GM18858 (cell line): ENCODE results near the gene MCF2L.

Source experiments
- ATAC-seq: cut with Tn5 transposase; IDR thresholded peaks from one replicate; pipeline ENCODE4 v1.9.1; 2021; ENCODE audit not compliant: unreplicated experiment

The MCF2L gene

GRCh38 chr13:112995395-112996191, 26.6 kb downstream of the MCF2L start:
- ATAC-seq: no peak

DNA sequence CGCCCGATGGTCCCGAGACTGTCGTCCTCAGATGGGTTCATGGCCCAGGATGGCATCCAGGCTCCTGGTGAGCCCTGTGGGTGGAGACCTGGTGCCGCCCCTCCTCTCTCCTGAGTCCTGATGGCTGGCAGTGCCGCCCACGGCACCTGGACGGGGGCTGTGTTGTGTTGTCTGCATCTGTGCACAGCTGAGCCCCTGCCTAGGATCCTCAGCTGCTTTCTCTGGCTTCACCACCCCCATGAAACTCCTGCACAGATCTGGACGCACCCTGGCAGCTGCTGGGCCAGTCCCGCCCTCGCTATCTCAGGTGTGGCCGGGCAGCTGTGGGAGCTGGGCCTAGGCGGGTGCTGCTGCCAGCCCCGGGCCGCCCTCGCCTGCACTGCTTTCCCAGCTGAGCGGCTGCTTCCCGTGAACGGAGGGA, 27.7 kb downstream of the MCF2L start:
- no peak for ATAC-seq

DNA sequence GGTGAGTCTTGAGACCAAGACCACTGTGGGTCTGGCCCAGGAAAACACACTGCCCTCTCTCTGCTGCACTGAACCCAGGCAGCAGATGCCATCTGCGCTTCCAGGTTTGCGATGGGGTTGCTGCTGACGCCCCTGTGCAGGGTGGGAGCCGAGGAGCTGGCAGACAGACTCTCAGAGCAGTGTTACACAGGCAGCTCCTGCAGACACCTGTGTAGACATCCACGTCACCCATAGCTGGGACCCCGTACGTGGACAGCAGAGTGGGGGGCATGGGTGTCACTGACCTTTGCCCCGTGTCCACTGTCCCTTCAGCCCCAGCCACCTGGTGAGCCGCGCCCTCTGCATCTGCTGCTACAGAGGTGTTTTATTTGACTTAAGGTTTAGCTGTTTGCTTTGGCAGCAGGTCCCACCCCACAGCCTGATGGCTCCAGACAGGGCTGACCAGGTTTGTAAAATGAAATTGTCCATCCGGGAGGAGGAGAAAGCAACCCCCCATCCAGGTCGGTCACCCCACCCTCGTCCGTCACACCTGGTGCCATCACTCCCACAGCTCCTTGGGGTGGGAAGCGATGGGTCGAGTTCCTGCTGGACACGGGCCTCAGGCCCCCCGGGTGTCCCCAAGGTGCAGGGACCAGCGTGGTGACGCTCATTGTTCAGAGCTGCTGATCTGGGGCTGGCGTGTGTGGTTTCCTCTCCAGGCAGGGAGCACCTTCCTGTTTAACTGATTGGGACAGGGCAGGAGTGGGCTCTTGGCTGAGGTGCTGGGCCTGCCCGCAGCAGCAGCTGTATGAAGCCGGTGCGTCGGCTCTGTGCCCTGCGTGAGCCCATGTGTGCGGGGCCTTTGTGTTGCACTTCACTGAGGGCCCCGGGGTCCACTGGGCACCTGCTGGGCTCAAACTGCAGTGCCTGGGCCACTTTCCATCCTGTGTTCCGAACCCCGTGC, 28.4 kb downstream of the MCF2L start:
- no peak for ATAC-seq

GRCh38 chr13:112998521-112999280, 29.7 kb downstream of the MCF2L start:
- ATAC-seq: no peak

DNA sequence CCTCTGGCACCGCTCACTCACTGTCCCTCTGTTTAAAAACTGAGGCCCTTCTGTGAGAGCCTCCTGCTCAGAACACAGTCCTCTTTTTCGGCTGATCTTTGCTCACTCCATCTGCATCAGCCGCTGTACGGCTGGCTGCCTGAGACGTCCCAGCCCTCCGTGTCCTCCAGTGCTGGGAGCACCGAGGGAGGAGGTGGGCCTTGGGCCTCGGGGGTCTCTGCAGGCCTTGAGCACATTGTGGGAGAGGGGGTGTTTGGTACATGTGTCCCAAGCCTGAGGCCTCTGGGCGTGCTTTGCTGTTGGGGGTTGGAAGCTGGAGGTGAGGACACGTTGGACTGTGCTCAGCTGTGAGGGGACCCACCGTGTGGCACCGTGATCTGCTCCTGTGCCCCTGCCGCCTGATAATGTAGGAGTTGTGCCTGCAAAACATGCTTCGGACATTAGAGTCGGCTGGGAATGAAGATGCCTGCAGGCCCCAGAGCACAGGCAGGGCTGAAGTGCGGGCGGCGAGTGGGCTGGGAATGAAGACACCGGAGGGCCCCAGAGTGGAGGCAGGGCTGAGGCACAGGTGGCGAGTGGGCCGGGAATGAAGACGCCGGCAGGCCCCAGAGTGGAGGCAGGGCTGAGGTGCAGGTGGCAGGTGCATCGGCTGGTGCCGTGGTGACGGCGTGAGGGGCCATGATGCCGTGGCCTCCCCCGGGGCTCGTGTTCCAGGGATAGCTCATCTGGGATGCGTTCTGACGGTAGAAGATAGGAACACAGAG, 30.6 kb downstream of the MCF2L start:
- no peak for ATAC-seq

DNA sequence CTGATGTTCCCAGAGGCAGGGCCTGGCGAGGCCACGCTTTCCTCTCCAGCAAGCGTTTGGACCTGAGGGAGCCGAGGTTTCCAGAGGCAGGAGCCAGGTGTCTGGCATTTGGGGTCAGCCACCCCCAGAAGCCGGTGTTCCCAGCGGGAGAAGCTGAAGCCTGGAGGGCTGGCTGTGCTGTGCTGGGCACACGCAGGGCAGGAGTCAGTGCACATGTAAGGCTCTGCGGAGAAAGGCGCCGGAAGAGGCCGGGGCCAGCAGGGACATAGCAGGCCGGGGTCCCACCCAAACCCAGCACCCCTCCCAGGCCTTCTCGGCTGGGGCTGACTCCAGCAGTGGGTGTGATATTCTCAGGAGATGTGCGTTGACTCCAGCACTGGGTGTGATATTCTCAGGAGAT, 31.6 kb downstream of the MCF2L start:
- no peak for ATAC-seq

DNA sequence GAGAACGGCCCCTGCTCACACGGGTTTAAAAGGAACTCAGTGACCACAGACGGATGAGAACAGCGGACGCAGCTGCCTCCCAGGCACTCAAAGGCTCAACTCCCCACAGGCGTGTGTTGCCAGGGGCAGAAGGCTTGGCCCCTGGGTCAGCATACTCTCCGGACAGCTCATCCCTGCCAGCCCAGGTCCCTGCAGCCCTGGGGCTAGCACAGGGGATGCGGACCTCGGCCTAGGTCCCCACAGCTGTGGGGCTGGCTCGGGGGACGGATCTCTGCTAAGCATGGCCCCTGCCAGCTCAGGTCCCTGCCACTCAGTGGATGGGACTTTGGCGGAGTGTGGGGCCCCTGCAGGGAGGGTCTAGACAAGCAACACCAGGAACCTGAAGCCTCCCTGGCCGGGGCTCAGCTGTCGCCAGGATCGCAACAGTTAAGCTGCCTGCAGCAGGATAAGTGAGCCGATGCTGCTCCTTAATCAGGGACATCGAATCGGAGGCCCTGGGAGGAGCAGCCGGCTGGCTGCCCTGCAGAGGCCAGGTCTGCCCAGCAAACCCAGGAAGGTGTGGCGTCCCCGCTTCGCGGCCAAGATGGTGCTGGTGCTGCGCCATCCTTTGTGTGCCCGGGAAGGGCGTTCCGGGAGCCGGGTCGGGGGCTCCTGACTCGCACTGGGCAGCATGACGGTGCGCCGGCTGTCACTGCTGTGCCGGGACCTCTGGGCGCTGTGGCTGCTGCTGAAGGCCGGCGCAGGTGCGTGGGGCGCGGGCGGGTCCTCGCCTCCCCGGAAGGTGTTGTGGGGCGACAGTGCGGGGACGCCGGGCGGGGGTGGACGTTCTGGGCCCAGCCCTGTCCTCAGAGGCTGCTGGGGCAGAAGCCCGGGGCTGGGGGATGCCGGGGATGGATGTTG, 32.5 kb downstream of the MCF2L start:
- no peak for ATAC-seq

DNA sequence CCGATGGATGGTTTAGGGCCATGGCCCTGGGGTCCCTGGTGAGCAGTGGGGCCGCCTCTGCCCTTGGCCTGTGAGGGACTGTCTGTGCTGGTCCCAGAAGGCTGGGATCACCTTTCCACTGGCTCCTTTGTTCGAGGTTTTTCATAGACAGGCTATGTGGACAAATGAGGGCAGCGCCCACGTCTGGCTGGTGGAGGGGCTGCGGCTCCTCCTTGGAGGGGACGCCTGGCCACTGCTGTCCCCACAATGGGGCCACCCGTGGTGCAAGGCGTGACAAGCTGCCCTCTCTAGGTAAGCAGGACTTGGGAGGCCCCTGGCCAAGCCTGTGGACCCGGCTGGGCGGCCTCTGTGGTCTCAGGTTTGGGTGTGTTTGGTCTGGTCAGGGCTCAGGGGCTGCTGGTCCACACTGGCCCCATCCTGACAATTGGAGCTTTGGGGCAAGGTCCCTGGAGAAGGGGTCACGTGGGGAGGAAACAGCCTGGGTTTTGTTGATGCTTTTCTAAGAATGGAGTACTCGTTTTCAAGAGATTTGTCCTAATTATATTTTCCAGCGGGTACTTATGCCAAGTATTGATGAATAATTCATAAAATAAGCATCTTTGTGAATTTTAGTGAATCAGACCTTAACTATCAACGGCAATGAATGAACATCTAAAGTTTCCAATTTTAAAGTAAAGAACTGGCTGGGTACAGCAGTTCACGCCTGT, 33.3 kb downstream of the MCF2L start:
- no peak for ATAC-seq

DNA sequence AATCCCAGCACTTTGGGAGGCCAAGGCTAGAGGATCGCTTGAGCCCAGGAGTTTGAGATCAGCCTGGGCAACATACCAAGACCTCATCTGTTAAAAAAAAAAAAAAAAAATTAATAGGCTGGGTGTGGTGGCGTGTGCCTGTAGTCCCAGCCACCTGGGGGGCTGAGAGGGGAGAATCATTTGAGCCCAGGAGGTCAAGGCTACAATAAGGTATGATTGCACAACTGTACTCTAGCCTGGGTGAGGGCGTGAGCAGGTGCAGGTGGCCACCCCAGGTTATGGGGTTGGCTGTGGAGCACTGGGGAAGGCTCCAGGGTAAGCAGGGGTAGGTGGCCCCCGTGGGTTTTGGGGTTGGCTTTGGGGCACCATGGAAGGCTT, 33.9 kb downstream of the MCF2L start:
- no peak for ATAC-seq

- no peak for ATAC-seq
These were observed 35.1 kb downstream of the MCF2L start for GRCh38 chr13:113004126-113004525.

GRCh38 chr13:113005076-113005865, 36.3 kb downstream of the MCF2L start:
- ATAC-seq: no peak

DNA sequence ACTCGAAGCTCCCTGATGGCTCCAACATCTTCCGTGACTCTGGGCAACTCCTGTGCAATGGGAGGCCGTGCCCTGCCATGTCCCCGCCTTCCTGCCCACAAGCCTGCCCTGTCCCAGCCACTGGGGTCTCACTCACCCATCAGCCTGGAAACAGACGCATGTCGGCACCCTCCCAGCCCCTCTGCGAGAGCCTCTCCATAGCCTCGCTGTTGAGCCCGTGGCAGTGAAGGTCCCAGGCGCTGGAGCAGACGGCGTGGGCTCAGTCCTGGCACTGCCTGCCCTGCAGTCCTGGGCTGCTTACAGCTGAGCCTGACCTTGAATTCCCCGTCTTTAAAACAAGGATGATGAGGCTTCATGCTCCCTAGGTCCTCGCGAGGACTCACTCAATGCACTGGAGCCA, 37.0 kb downstream of the MCF2L start:
- ATAC-seq: no peak

DNA sequence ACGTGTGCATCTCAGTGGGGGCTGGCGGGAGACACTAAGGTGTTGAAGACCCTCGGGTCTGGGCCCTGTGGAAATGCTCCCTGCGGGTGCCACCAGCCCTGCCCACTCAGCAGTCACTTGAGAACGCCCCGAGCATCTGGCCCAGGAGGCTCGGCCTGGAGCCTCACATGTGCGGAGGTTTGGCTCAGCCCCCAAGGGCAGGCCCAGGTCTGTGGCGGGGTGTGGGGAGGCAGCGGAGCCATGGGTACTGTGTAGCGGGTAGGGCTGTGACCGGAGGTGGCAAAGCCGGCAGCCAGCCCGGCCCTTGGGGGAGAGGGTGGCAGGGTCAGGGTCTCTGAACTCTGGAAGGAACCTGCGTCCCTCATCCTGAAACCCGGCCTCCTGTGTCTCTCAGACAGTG, 37.6 kb downstream of the MCF2L start:
- ATAC-seq: no peak

GRCh38 chr13:113008851-113009250, 39.8 kb downstream of the MCF2L start:
- ATAC-seq: no peak

DNA sequence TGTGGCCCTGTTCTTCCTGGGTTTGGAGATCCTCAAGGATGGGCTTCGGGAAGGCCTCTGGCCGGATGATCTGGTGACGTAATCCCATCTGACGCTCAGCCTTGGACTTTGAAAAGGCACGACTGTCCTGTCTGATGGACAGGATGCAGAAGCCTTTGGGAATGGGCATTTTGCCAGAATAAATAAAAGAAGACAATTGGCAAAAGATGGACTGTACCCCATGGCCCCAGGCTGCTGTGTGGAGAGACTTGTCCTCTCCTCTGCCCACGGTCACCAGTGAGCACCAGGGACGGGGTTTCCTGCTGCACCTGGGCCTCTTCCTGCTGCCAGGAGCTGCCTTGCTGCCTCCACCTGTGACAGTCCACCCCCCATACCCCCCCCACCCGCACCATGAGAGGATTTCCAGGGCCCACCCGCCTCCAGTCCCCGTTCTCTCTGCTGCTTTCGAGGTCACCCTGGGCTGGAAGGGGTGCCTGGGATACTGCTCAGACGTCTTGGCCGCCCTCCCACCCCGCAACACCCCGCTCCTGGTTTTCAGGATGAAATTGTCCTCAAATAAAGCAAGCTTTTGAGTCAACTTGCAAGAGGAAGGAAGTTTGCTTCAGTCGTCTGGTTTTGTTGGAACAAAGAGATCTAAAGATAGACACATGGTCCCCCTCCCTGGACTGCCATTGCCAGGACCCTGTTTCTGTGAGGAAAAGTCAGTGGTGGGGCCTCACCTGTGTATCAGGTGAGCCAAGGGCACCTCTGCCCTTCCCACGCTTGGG, 40.9 kb downstream of the MCF2L start:
- no peak for ATAC-seq

DNA sequence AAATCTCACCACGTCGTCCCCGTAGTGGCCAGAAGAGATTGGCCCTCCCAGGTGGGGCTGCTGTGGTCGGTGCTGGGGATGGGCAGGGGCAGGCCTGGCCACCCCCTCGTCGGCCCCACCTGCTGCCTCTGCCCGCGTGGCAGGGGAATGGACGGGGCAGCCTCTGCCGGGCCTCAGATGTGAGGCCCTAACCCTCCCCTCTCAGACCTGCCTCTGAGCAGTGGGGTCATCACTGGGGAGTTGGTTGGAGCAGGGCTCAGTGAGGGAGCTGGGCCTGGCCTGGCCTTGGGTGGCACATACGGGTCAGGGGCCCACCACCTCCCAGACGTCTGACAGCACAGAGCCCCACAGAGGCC, 41.5 kb downstream of the MCF2L start:
- ATAC-seq: no peak

DNA sequence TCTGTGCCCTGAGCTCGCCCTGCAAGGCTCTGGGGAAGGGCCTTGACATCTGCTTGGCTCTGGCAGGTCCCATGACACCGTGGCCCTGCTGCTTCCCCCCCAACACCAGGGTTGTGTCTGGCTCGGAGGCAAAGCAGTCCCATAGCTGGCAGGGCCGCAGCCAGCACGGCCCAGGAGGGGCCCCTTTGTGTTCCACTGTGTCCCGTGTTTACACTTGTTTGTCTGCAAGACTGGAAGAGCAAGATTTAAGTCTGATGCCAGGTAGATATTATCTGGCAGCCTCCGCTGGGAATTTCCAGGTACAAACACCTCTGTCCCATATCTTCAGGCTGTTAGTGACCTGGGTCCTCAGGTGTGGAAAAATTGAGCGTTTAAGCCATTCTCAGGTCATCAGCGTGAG, 44.3 kb downstream of the MCF2L start:
- no peak for ATAC-seq
